K562 (cell line): Measurements from ENCODE around the gene CAMK2G. TPM values are rescaled to one million over a fixed set of nuclear protein-coding genes. Genes with fewer than 3 reads are reported as not detected.
A peak's percentile ranks its signal among the peaks of the same experiment; 100 is the strongest.

Experiments
- ATAC-seq: fragments of 200-7000 bp; cut with Tn5 transposase; 3 replicates; pipeline ENCODE4 v1.9.1; 2020; ENCODE audit warnings: moderate library complexity
- BruUV-seq: library from RNA; stranded (reverse); fragments of 400-500 nt; replicated peaks from 2 replicates; lab custom pipeline; 2021; lab: Mats Ljungman, UMichigan
- CTCF ChIA-PET: fragments of 300-600 bp; formaldehyde crosslinking; extraction: SDS; loops from one replicate; lab custom pipeline; 2021; ENCODE audit warnings: low intra/inter-chr PET ratio; lab: Yijun Ruan, JAX
- POLR2A ChIA-PET: fragments of 300-600, 350-650 bp; sonication (Branson Sonifier 250); formaldehyde crosslinking; extraction: SDS; loops from one replicate; lab custom pipeline; 2021; ENCODE audit warnings: antibody characterized with exemption, inconsistent platforms; lab: Yijun Ruan, JAX
- DNase-seq, 4 experiments: peaks; one replicate each; pipeline versions ENCODE4 v3.0.0 to v3.0.0-alpha.2; 2011 to 2018; ENCODE audit warnings: low spot score in 3 of 4, mixed read lengths in 3 of 4; ENCODE audit errors: extremely low read depth in 1 of 4
- FAIRE-seq: peaks from 2 replicates; lab custom pipeline; 2011; peaks lifted over from hg19 to GRCh38; lab: Jason Lieb, UNC
- H2AFZ ChIP-seq: 2 replicates; pipeline ENCODE4 v1.6.0; 2011; ENCODE audit warnings: low read depth, low read length, control low read depth, inconsistent platforms
- H3K27ac ChIP-seq: fragments of 200-600 bp; 3 replicates; pipeline ENCODE4 v1.8.0; 2011; ENCODE audit warnings: low read depth, mild to moderate bottlenecking, control low read depth, inconsistent platforms, low read length, moderate library complexity, mixed read lengths; ENCODE audit errors: extremely low read depth
- H3K27me3 ChIP-seq, 2 experiments: fragments of 300-600 bp in 1 of 2; 2 replicates in 1 of 2; 3 replicates in 1 of 2; pipeline versions ENCODE4 v1.6.0 to v1.8.0; 2011; ENCODE audit warnings: inconsistent platforms in 2 of 2, low read length in 2 of 2, mild to moderate bottlenecking in 1 of 2, mixed read lengths in 1 of 2, moderate library complexity in 1 of 2; ENCODE audit not compliant: control insufficient read depth in 2 of 2, insufficient read depth in 2 of 2
- H3K36me3 ChIP-seq: fragments of 300-600 bp; 3 replicates; pipeline ENCODE4 v1.8.0; 2011; ENCODE audit warnings: mild to moderate bottlenecking, low read length, inconsistent platforms; ENCODE audit not compliant: control insufficient read depth, insufficient read depth
- H3K4me1 ChIP-seq, 2 experiments: fragments of 200-600 bp in 1 of 2; replicated peaks in 1 of 2; 2 replicates in 1 of 2; 3 replicates in 1 of 2; pipeline versions ENCODE4 v1.5.1 to v1.8.0; 2011; ENCODE audit warnings: inconsistent platforms in 2 of 2, low read length in 2 of 2, mild to moderate bottlenecking in 1 of 2, mixed read lengths in 1 of 2, moderate library complexity in 1 of 2; ENCODE audit not compliant: control insufficient read depth in 2 of 2, insufficient read depth in 2 of 2
- H3K4me2 ChIP-seq: 2 replicates; pipeline ENCODE4 v1.6.1; 2011; ENCODE audit warnings: low read length, control low read depth, inconsistent platforms, mixed read lengths; ENCODE audit not compliant: insufficient read depth
- H3K4me3 ChIP-seq: fragments of 200-600 bp; sonication (generic), shearing (Covaris generic); 2 replicates; pipeline ENCODE4 v1.5.1; 2016; ENCODE audit warnings: control low read depth, inconsistent platforms
- H3K79me2 ChIP-seq: fragments of 200-600 bp; 3 replicates; pipeline ENCODE4 v1.8.0; 2011; ENCODE audit warnings: low read length, inconsistent platforms; ENCODE audit not compliant: control insufficient read depth, insufficient read depth
- H3K9ac ChIP-seq, 2 experiments: 2 replicates each; pipeline versions ENCODE4 v1.6.0 to v1.6.1; 2011; ENCODE audit warnings: low read depth in 2 of 2, low read length in 2 of 2, control low read depth in 1 of 2, inconsistent platforms in 1 of 2, mild to moderate bottlenecking in 1 of 2, mixed read lengths in 1 of 2; ENCODE audit not compliant: insufficient read depth in 1 of 2
- H3K9me1 ChIP-seq: one replicate; pipeline ENCODE4 v1.6.0; 2011; ENCODE audit warnings: inconsistent platforms, mild to moderate bottlenecking, low read length, moderate library complexity; ENCODE audit not compliant: control insufficient read depth, insufficient read depth
- H3K9me3 ChIP-seq: replicated peaks from 2 replicates; pipeline ENCODE4 v1.5.1; 2011; ENCODE audit warnings: low read depth, low read length, inconsistent platforms; ENCODE audit not compliant: control insufficient read depth, insufficient read depth
- H4K20me1 ChIP-seq: replicated peaks from 2 replicates; pipeline ENCODE4 v1.6.1; 2011; ENCODE audit warnings: low read length, inconsistent platforms, mixed read lengths; ENCODE audit not compliant: control insufficient read depth, insufficient read depth
- ARID1B ChIP-seq: fragments of 450-650 bp; IDR thresholded peaks from 2 replicates; pipeline ENCODE4 v1.6.1; 2016; ENCODE audit warnings: antibody characterized with exemption, mild to moderate bottlenecking, inconsistent platforms
- CTBP1 ChIP-seq: fragments of 450-650 bp; IDR thresholded peaks from 2 replicates; pipeline ENCODE4 v1.6.1; 2016; ENCODE audit warnings: borderline replicate concordance
- DEAF1 ChIP-seq: fragments of 450-650 bp; formaldehyde crosslinking; IDR thresholded peaks from 2 replicates; pipeline ENCODE4 v1.4.0; 2020; ENCODE audit warnings: mild to moderate bottlenecking, moderate library complexity
- EP300 ChIP-seq: IDR thresholded peaks from 2 replicates; pipeline ENCODE4 v1.6.1; 2012; ENCODE audit warnings: low read length, improper control_type of control experiment
- L3MBTL2 ChIP-seq: fragments of 450-650 bp; IDR thresholded peaks from 2 replicates; pipeline ENCODE4 v1.6.1; 2016; ENCODE audit warnings: mild to moderate bottlenecking, moderate library complexity
- MECOM ChIP-seq: fragments of 250-450 bp; sonication (Bioruptor Pico); IDR thresholded peaks from 2 replicates; pipeline ENCODE4 v1.8.0; 2022; ENCODE audit warnings: inconsistent platforms
- NFYB ChIP-seq: IDR thresholded peaks from 2 replicates; pipeline ENCODE4 v1.6.1; 2011; ENCODE audit warnings: mild to moderate bottlenecking, moderate library complexity; ENCODE audit not compliant: insufficient read length; ENCODE audit errors: extremely low read depth
- NR2C2 ChIP-seq, 2 experiments: fragments of 200-800 bp in 1 of 2; sonication (Bioruptor generic) in 1 of 2; sonication (generic) in 1 of 2; formaldehyde crosslinking in 1 of 2; IDR thresholded peaks; 2 replicates each; pipeline versions ENCODE4 v1.6.1 to v1.8.0; 2016 to 2022; ENCODE audit warnings: mild to moderate bottlenecking in 1 of 2, missing compliant biosample characterization in 1 of 2, missing genetic modification characterization in 1 of 2, missing genetic modification reagents in 1 of 2
- POLR2AphosphoS5 ChIP-seq: IDR thresholded peaks from 2 replicates; pipeline ENCODE4 v1.6.1; 2011; ENCODE audit warnings: mild to moderate bottlenecking, low read depth, low read length, moderate library complexity; ENCODE audit not compliant: control insufficient read depth, insufficient read depth
- RUNX1 ChIP-seq: sonication (generic); IDR thresholded peaks from 2 replicates; pipeline ENCODE4 v1.6.1; 2016; ENCODE audit warnings: antibody characterized with exemption, low read depth
- ZNF175 ChIP-seq: fragments of 200-800 bp; sonication (Bioruptor generic); IDR thresholded peaks from 2 replicates; pipeline ENCODE4 v1.6.1; 2016; ENCODE audit warnings: low read depth, mild to moderate bottlenecking, missing genetic modification characterization, missing compliant biosample characterization
- ZNF639 ChIP-seq, 2 experiments: fragments of 200-800 bp in 1 of 2; sonication (Bioruptor generic) in 1 of 2; sonication (generic) in 1 of 2; formaldehyde crosslinking in 1 of 2; IDR thresholded peaks in 1 of 2; conservative IDR thresholded peaks in 1 of 2; 2 replicates each; pipeline versions ENCODE4 v1.5.0 to v1.6.1; 2016 to 2020; ENCODE audit warnings: missing compliant biosample characterization in 1 of 2, missing genetic modification characterization in 1 of 2, missing genetic modification reagents in 1 of 2
- WGBS: fragments of 100-300 bp; shearing (Covaris generic); methylation state at CpG from one replicate; pipeline ENCODE4 v1.1.6; 2016; ENCODE audit warnings: low coverage, mixed read lengths; ENCODE audit not compliant: insufficient coverage; ENCODE audit errors: missing lambda C conversion rate; 5-methylcytosine and 5-hydroxymethylcytosine counted together
- in situ Hi-C: fragments of 300-500 bp; cut with MboI; formaldehyde crosslinking; loops from 4 replicates; pipeline ENCODE4 v1.15.0; 2018; ENCODE audit warnings: inconsistent platforms, mixed read lengths
- intact Hi-C: fragments of 100-400 bp; cut with micrococcal nuclease; formaldehyde crosslinking; loops from 2 replicates; pipeline ENCODE4 v1.14.2; 2022
- polyA plus RNA-seq, 8 experiments: library from polyadenylated mRNA; depleted of rRNA in 4 of 8; stranded (reverse) in 5 of 8; unstranded in 3 of 8; fragments of >200 nt; fragmentation: Nextera tagmentation in 2 of 8; fragmentation: Illumina TruSeq in 1 of 8; extraction: Ambion mirVana in 2 of 8; extraction: Trizol in 1 of 8; gene quantifications; 2 replicates each; pipeline versions ENCODE4 v1.2.1 to v1.2.3, GENCODE V29; 2011 to 2014; ENCODE audit warnings: inconsistent platforms in 1 of 8, missing spikeins in 1 of 8
- total RNA-seq, 7 experiments: library from RNA; depleted of rRNA in 6 of 7; stranded (reverse); fragments of >200 nt in 6 of 7; fragmentation: Illumina TruSeq in 2 of 7; extraction: Trizol in 2 of 7; gene quantifications; 2 replicates each; pipeline versions ENCODE4 v1.2.1 to v1.2.3, GENCODE V29; 2011 to 2021; ENCODE audit warnings: low replicate concordance in 1 of 7
- TF ChIP-seq, protein P1 (sequence below): fragments of 250-450 bp; sonication (Bioruptor Pico); IDR thresholded peaks from 2 replicates; pipeline ENCODE4 v1.9.0; 2021; ENCODE audit warnings: mild to moderate bottlenecking, inconsistent platforms

The CAMK2G gene
- total and polyA plus RNA-seq, 9 of the 15 experiments (the other 6 are each of a cell fraction or from before 2014, with no cell fraction given), result 9.0 to 37.9 (median 32.6) TPM

DNA sequence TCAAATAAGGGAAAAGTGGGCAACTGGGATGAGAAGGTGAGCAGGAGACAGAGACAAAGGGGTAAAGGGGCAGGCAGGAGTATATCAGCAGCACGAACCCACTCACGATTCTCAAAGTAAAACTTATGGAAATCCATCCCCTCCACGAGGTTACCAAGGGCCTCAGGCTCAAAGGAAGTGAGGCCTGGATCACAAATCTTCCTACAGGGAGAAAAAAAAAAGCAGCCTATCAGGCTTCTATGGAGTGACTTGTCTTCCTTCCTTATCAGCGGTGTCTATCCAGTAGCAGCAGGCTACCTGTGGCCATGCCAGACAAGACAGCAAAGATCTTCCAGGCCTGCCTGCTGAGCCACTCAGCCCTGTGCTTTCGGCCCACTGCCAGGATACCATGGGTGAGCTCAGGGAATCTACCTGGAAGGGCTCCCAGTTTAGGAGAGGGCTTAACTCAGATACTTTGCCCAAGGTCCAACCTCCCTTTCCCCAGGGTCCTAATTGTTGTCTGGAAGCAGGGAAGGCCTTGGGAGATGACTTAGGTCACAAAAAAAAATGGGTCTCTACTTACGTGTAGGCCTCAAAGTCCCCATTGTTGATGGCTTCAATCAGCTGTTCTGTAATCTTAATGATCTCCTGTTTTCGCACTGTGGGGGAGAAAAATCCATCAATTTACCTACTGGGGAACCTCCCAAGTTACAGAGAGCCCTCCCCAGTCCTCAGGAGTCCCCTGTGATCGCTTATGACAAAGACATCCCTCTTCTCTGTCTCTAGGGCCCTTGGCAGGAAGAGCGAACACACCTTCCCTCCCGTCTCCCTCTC lies 57.2 kb downstream of the CAMK2G start:
- in situ Hi-C loops, result no loop called here
- peaks cover 50% of the 10 kb centered on the region; the same call in 2 of the 3 replicates for H3K36me3 ChIP-seq
- no TSS peak for BruUV-seq
- H3K9me1 ChIP-seq, result no peaks in the 10 kb centered on the region
- FAIRE-seq (peak; percentile 78), DNase-seq (peak; percentile 71 to 80 (median 76)), ATAC-seq (peak; percentile 54)
- 35% methylated on average over 10 of the region's 10 CpGs for WGBS
- no peak overlapping the region for H3K4me3 ChIP-seq
- peak overlapping the region; percentile 62 for H3K27ac ChIP-seq
- no peaks in the 10 kb centered on the region for H3K9me3 ChIP-seq
- peak overlapping the region; percentile 3 to 48; a peak in 3 of 4 replicates for H3K9ac ChIP-seq
- H3K4me1 ChIP-seq, result peaks cover 42 to 44% of the 10 kb centered on the region in 2 experiments
- no peaks in the 10 kb centered on the region for H4K20me1 ChIP-seq
- no peaks in the 10 kb centered on the region for H3K27me3 ChIP-seq
- ChIA-PET POLR2A (interaction anchor here (0.6 to 1.7 kb wide), 5 partner anchors 10 to 1978 kb away, joined by 3 to 12 read pairs (median 3); no protein-coding TSS in a partner anchor), CTCF (interaction anchor here (1.1 kb wide), 1 partner anchor 32 kb away, joined by 3 read pairs; no protein-coding TSS in a partner anchor)
- peak overlapping the region; percentile 51 for H3K4me2 ChIP-seq
- no peaks in the 10 kb centered on the region; the same call in 2 of the 3 replicates for H3K79me2 ChIP-seq
- intact Hi-C loops, result no loop called here
- H2AFZ ChIP-seq, result peak overlapping the region; percentile 45
- TF ChIP-seq ZNF639 (CRISPR knock-in tag; conservative IDR thresholded peaks at IDR 0.05 in 1 of 2, IDR thresholded peaks at IDR 0.05 in 1 of 2) (no peak), ZNF175 (CRISPR knock-in tag) (0 out of 2 replicates have a peak, but pooled peaks have one; percentile 69), RUNX1 (0 out of 2 replicates have a peak, but pooled peaks have one; percentile 13), MECOM (CRISPR knock-in tag) (peak; percentile 82), EP300 (peak; percentile 32; the same call in 1 of the 2 replicates), NR2C2 (CRISPR knock-in tag; IDR thresholded peaks at IDR 0.05) (no peak), NR2C2 (tag; IDR thresholded peaks at IDR 0.05) (0 out of 2 replicates have a peak, but pooled peaks have one; percentile 30), POLR2AphosphoS5 (peak; percentile 19; the same call in 1 of the 2 replicates), NFYB (peak; percentile 19), CTBP1 (peak; percentile 59; the same call in 1 of the 2 replicates), ARID1B (peak; percentile 59), L3MBTL2 (peak; percentile 66), DEAF1 (CRISPR knock-in tag) (no peak)
- TF ChIP-seq, protein P1, sequence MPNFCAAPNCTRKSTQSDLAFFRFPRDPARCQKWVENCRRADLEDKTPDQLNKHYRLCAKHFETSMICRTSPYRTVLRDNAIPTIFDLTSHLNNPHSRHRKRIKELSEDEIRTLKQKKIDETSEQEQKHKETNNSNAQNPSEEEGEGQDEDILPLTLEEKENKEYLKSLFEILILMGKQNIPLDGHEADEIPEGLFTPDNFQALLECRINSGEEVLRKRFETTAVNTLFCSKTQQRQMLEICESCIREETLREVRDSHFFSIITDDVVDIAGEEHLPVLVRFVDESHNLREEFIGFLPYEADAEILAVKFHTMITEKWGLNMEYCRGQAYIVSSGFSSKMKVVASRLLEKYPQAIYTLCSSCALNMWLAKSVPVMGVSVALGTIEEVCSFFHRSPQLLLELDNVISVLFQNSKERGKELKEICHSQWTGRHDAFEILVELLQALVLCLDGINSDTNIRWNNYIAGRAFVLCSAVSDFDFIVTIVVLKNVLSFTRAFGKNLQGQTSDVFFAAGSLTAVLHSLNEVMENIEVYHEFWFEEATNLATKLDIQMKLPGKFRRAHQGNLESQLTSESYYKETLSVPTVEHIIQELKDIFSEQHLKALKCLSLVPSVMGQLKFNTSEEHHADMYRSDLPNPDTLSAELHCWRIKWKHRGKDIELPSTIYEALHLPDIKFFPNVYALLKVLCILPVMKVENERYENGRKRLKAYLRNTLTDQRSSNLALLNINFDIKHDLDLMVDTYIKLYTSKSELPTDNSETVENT (CRISPR knock-in tag), result 0 out of 2 replicates have a peak, but pooled peaks have one; percentile 34
